OCI-LY7 (cell line): ENCODE measurements around the gene SMIM21. TPM values are rescaled to one million over a fixed set of nuclear protein-coding genes. Genes with fewer than 3 reads are reported as not detected.

Experiments used
- BruUV-seq: library from RNA; stranded (reverse); fragments of 400-500 nt; replicated peaks from 2 replicates; lab custom pipeline; 2021; lab: Mats Ljungman, UMichigan
- CTCF ChIA-PET: fragments of 300-600 bp; sonication (Branson Sonifier 250); formaldehyde crosslinking; loops from one replicate; lab custom pipeline; 2022; ENCODE audit warnings: antibody characterized with exemption; ENCODE audit not compliant: unreplicated experiment; lab: Charles Lee
- POLR2A ChIA-PET: fragments of 300-600 bp; sonication (Branson Sonifier 250); formaldehyde crosslinking; loops from one replicate; lab custom pipeline; 2022; ENCODE audit warnings: antibody characterized with exemption; lab: Charles Lee
- DNase-seq: peaks from one replicate; pipeline ENCODE4 v3.0.0-alpha.2; 2015; ENCODE audit warnings: low spot score
- H2AFZ ChIP-seq: fragments of 200-600 bp; sonication (generic), shearing (Covaris generic); 2 replicates; pipeline ENCODE4 v1.6.1; 2014; ENCODE audit warnings: mild to moderate bottlenecking, antibody characterized with exemption, low read length, moderate library complexity
- H3K27ac ChIP-seq: fragments of 200-600 bp; sonication (generic); 2 replicates; pipeline ENCODE4 v1.5.1; 2014; ENCODE audit warnings: mixed run types, low read depth, mild to moderate bottlenecking, moderate library complexity, low read length, inconsistent platforms; ENCODE audit not compliant: poor library complexity, severe bottlenecking
- H3K36me3 ChIP-seq: fragments of 200-600 bp; sonication (generic); 2 replicates; pipeline ENCODE4 v1.6.1; 2014; ENCODE audit warnings: mild to moderate bottlenecking, antibody characterized with exemption, low read length, moderate library complexity, mixed read lengths; ENCODE audit not compliant: insufficient read depth
- H3K4me1 ChIP-seq: fragments of 200-600 bp; sonication (generic); 2 replicates; pipeline ENCODE4 v1.5.1; 2014; ENCODE audit warnings: mild to moderate bottlenecking, low read length; ENCODE audit not compliant: insufficient read depth, poor library complexity, severe bottlenecking
- H3K4me2 ChIP-seq: fragments of 200-600 bp; sonication (generic); 2 replicates; pipeline ENCODE4 v1.6.1; 2014; ENCODE audit warnings: mild to moderate bottlenecking, low read length
- H3K4me3 ChIP-seq: fragments of 200-600 bp; sonication (generic); 2 replicates; pipeline ENCODE4 v1.5.1; 2014; ENCODE audit warnings: mild to moderate bottlenecking, low read depth, low read length; ENCODE audit not compliant: poor library complexity, severe bottlenecking
- H3K79me2 ChIP-seq: fragments of 200-600 bp; sonication (generic); 2 replicates; pipeline ENCODE4 v1.6.1; 2016; ENCODE audit warnings: low read depth, mild to moderate bottlenecking, low read length, moderate library complexity, mixed read lengths; ENCODE audit not compliant: insufficient read depth
- H3K9me2 ChIP-seq: fragments of 200-600 bp; sonication (generic); 2 replicates; pipeline ENCODE4 v1.6.1; 2016; ENCODE audit warnings: mild to moderate bottlenecking, low read length, mixed read lengths; ENCODE audit not compliant: insufficient read depth
- H3K9me3 ChIP-seq: fragments of 200-600 bp; sonication (generic); 2 replicates; pipeline ENCODE4 v1.6.1; 2014; ENCODE audit warnings: mild to moderate bottlenecking, mixed run types, low read length, mixed read lengths
- H4K20me1 ChIP-seq: fragments of 200-600 bp; sonication (generic); 2 replicates; pipeline ENCODE4 v1.6.1; 2014; ENCODE audit warnings: mild to moderate bottlenecking, antibody characterized with exemption, low read length, moderate library complexity, mixed read lengths; ENCODE audit not compliant: insufficient read depth
- EZH2phosphoT487 ChIP-seq: fragments of 200-600 bp; sonication (generic); IDR thresholded peaks from 2 replicates; pipeline ENCODE4 v1.6.1; 2018; ENCODE audit warnings: low read depth, borderline replicate concordance, mild to moderate bottlenecking, mixed run types, antibody characterized with exemption, low read length, moderate library complexity, mixed read lengths
- intact Hi-C: fragments of 100-400 bp; cut with micrococcal nuclease; formaldehyde crosslinking; loops from one replicate; pipeline ENCODE4 v1.10.0; 2022; ENCODE audit not compliant: unreplicated experiment
- total RNA-seq, 2 experiments: library from RNA; depleted of rRNA in 1 of 2; stranded (reverse); fragments of >200 nt in 1 of 2; shearing (Covaris generic) in 1 of 2; gene quantifications; 2 replicates each; pipeline ENCODE4 v1.2.3, GENCODE V29; 2014 to 2022
- TF ChIP-seq, protein P1 (sequence below): fragments of 200-600 bp; sonication (generic); conservative IDR thresholded peaks from 2 replicates; pipeline ENCODE4 v1.5.1; 2014; ENCODE audit warnings: mild to moderate bottlenecking, antibody characterized with exemption, low read length, moderate library complexity, mixed read lengths

The SMIM21 gene
- total RNA-seq, 2 experiments from 2014 or later: not detected

- H3K4me2 ChIP-seq: no peak overlapping the region
- no TSS peak for BruUV-seq
- no peaks in the 10 kb centered on the region for H3K9me2 ChIP-seq
- POLR2A ChIA-PET: interaction anchor here (0.6 kb wide), 1 partner anchor 251 kb away, joined by 3 read pairs; no protein-coding TSS in a partner anchor
- H3K36me3 ChIP-seq: no peaks in the 10 kb centered on the region
- H3K9me3 ChIP-seq: no peaks in the 10 kb centered on the region
- H2AFZ ChIP-seq: no peak overlapping the region
- H4K20me1 ChIP-seq: no peaks in the 10 kb centered on the region
- no peaks in the 10 kb centered on the region for H3K4me1 ChIP-seq
- H3K4me3 ChIP-seq: no peak overlapping the region
- CTCF ChIA-PET: no interaction called here
- intact Hi-C loops: no loop called here
- no peak for DNase-seq
- no peak overlapping the region for H3K27ac ChIP-seq
- no peaks in the 10 kb centered on the region for H3K79me2 ChIP-seq
- TF ChIP-seq, protein P1, sequence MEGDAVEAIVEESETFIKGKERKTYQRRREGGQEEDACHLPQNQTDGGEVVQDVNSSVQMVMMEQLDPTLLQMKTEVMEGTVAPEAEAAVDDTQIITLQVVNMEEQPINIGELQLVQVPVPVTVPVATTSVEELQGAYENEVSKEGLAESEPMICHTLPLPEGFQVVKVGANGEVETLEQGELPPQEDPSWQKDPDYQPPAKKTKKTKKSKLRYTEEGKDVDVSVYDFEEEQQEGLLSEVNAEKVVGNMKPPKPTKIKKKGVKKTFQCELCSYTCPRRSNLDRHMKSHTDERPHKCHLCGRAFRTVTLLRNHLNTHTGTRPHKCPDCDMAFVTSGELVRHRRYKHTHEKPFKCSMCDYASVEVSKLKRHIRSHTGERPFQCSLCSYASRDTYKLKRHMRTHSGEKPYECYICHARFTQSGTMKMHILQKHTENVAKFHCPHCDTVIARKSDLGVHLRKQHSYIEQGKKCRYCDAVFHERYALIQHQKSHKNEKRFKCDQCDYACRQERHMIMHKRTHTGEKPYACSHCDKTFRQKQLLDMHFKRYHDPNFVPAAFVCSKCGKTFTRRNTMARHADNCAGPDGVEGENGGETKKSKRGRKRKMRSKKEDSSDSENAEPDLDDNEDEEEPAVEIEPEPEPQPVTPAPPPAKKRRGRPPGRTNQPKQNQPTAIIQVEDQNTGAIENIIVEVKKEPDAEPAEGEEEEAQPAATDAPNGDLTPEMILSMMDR: no peak
- TF ChIP-seq EZH2phosphoT487: no peak
These were observed 63.9 kb downstream of the SMIM21 start for GRCh38 chr18:75363446-75364225.

- H3K27ac ChIP-seq: no peak overlapping the region
These were observed 65.1 kb downstream of the SMIM21 start for GRCh38 chr18:75362435-75362834.

More at GRCh38 chr18:75362435-75362834, 65.1 kb downstream of the SMIM21 start:
- no peaks in the 10 kb centered on the region for H4K20me1 ChIP-seq
- no peak overlapping the region for H2AFZ ChIP-seq
- H3K4me3 ChIP-seq: no peak overlapping the region
- DNase-seq: no peak
- no TSS peak for BruUV-seq
- H3K79me2 ChIP-seq: no peaks in the 10 kb centered on the region
- intact Hi-C loops: no loop called here
- H3K4me2 ChIP-seq: no peak overlapping the region
- no peaks in the 10 kb centered on the region for H3K4me1 ChIP-seq
- ChIA-PET POLR2A (no interaction called here), CTCF (no interaction called here)
- TF ChIP-seq EZH2phosphoT487: no peak
- TF ChIP-seq, protein P1: no peak
- no peaks in the 10 kb centered on the region for H3K9me2 ChIP-seq
- no peaks in the 10 kb centered on the region for H3K9me3 ChIP-seq
- no peaks in the 10 kb centered on the region for H3K36me3 ChIP-seq
